GM12878 (cell line): Measurements from ENCODE around the gene RBMS3. TPM values are rescaled to one million over a fixed set of nuclear protein-coding genes. Genes with fewer than 3 reads are reported as not detected.

Source experiments
- ATAC-seq: fragments of 200-7000 bp; cut with Tn5 transposase; 3 replicates; pipeline ENCODE4 v1.9.1; 2020; ENCODE audit warnings: mild to moderate bottlenecking, moderate library complexity
- BruUV-seq: library from RNA; stranded (reverse); fragments of 400-500 nt; replicated peaks from 2 replicates; lab custom pipeline; 2021; lab: Mats Ljungman, UMichigan
- CTCF ChIA-PET: fragments of 300-600 bp; sonication (Branson Sonifier 250); formaldehyde crosslinking; extraction: SDS; loops from one replicate; lab custom pipeline; 2021; ENCODE audit warnings: inconsistent platforms; lab: Yijun Ruan, JAX
- POLR2A ChIA-PET: fragments of 350-600 bp; formaldehyde crosslinking; extraction: SDS; loops from one replicate; lab custom pipeline; 2021; ENCODE audit warnings: inconsistent platforms; lab: Charles Lee
- RAD21 ChIA-PET: fragments of 300-600 bp; sonication (Branson Sonifier 250); formaldehyde crosslinking; loops from one replicate; lab custom pipeline; 2023; ENCODE audit warnings: antibody characterized with exemption; ENCODE audit not compliant: unreplicated experiment; lab: Charles Lee
- SMC1A ChIA-PET: fragments of 300-600 bp; sonication (Branson Sonifier 250); formaldehyde crosslinking; loops from one replicate; lab custom pipeline; 2023; ENCODE audit not compliant: unreplicated experiment, uncharacterized antibody; lab: Charles Lee
- DNase-seq: peaks from one replicate; pipeline ENCODE4 v3.0.0-alpha.2; 2011; ENCODE audit warnings: low read depth, low spot score
- FAIRE-seq: peaks from 3 replicates; lab custom pipeline; 2011; peaks lifted over from hg19 to GRCh38; lab: Jason Lieb, UNC
- H2AFZ ChIP-seq: 2 replicates; pipeline ENCODE4 v1.6.0; 2011; ENCODE audit warnings: low read depth, low read length, control low read depth; ENCODE audit not compliant: control insufficient read depth
- H3K27ac ChIP-seq: 2 replicates; pipeline ENCODE4 v1.5.1; 2011; ENCODE audit warnings: control low read depth; ENCODE audit not compliant: control insufficient read depth, insufficient read depth
- H3K27me3 ChIP-seq, 2 experiments: replicated peaks in 1 of 2; 2 replicates each; pipeline versions ENCODE4 v1.6.0 to v1.6.1; 2011; ENCODE audit warnings: low read length in 1 of 2; ENCODE audit not compliant: control insufficient read depth in 2 of 2, insufficient read depth in 2 of 2
- H3K36me3 ChIP-seq, 2 experiments: 2 replicates each; pipeline ENCODE4 v1.5.1; 2011; ENCODE audit warnings: low read length in 1 of 2; ENCODE audit not compliant: control insufficient read depth in 2 of 2, insufficient read depth in 2 of 2
- H3K4me1 ChIP-seq: 2 replicates; pipeline ENCODE4 v1.6.1; 2011; ENCODE audit warnings: mild to moderate bottlenecking, low read length, moderate library complexity, mixed read lengths; ENCODE audit not compliant: control insufficient read depth, insufficient read depth
- H3K4me2 ChIP-seq: 2 replicates; pipeline ENCODE4 v1.6.0; 2011; ENCODE audit warnings: control low read depth; ENCODE audit not compliant: control insufficient read depth, insufficient read depth
- H3K4me3 ChIP-seq: fragments of 200-600 bp; sonication (generic); 2 replicates; pipeline ENCODE4 v1.5.1; 2016
- H3K79me2 ChIP-seq: 2 replicates; pipeline ENCODE4 v1.6.0; 2011; ENCODE audit warnings: low read length; ENCODE audit not compliant: control insufficient read depth, insufficient read depth
- H3K9ac ChIP-seq: 2 replicates; pipeline ENCODE4 v1.8.0; 2011; ENCODE audit warnings: low read length, control low read depth, mixed read lengths; ENCODE audit not compliant: control insufficient read depth, insufficient read depth
- H3K9me3 ChIP-seq: replicated peaks from 3 replicates; pipeline ENCODE4 v1.5.1; 2011; ENCODE audit warnings: mild to moderate bottlenecking, low read length; ENCODE audit not compliant: control insufficient read depth, insufficient read depth
- H4K20me1 ChIP-seq: 2 replicates; pipeline ENCODE4 v1.6.0; 2011; ENCODE audit not compliant: control insufficient read depth, insufficient read depth
- ATF3 ChIP-seq: IDR thresholded peaks from 2 replicates; pipeline ENCODE4 v1.6.1; 2011; ENCODE audit warnings: low read depth, mild to moderate bottlenecking, low read length, moderate library complexity, borderline replicate concordance; ENCODE audit errors: extremely low read depth
- CBX3 ChIP-seq: fragments of 200-600 bp; sonication (generic); IDR thresholded peaks from 2 replicates; pipeline ENCODE4 v1.6.1; 2016; ENCODE audit warnings: low read depth, borderline replicate concordance
- CEBPB ChIP-seq, 2 experiments: fragments of 150-350 bp in 1 of 2; IDR thresholded peaks; 2 replicates each; pipeline ENCODE4 v1.6.1; 2012 to 2014; ENCODE audit warnings: low read depth in 2 of 2, low read length in 2 of 2, borderline replicate concordance in 1 of 2, inconsistent platforms in 1 of 2
- CHD4 ChIP-seq: fragments of 200-600 bp; sonication (generic); IDR thresholded peaks from 2 replicates; pipeline ENCODE4 v1.6.1; 2016; ENCODE audit warnings: mild to moderate bottlenecking
- FOS ChIP-seq: IDR thresholded peaks from 3 replicates; pipeline ENCODE4 v1.6.1; 2011; ENCODE audit warnings: borderline replicate concordance; ENCODE audit not compliant: insufficient read length; ENCODE audit errors: extremely low read depth
- GABPA ChIP-seq: IDR thresholded peaks from 2 replicates; pipeline ENCODE4 v1.6.1; 2014; ENCODE audit warnings: antibody characterized with exemption, low read depth, mild to moderate bottlenecking, inconsistent platforms
- MXI1 ChIP-seq: fragments of 150-350 bp; IDR thresholded peaks from 2 replicates; pipeline ENCODE4 v1.6.1; 2011; ENCODE audit warnings: low read depth, mild to moderate bottlenecking, inconsistent platforms, low read length, improper control_type of control experiment
- RAD51 ChIP-seq: fragments of 450-650 bp; IDR thresholded peaks from 2 replicates; pipeline ENCODE4 v1.6.1; 2016; ENCODE audit warnings: moderate library complexity, mild to moderate bottlenecking, inconsistent platforms
- RUNX3 ChIP-seq: IDR thresholded peaks from 2 replicates; pipeline ENCODE4 v1.6.1; 2012; ENCODE audit warnings: low read length, inconsistent platforms
- TARDBP ChIP-seq: IDR thresholded peaks from 2 replicates; pipeline ENCODE4 v1.6.1; 2016; ENCODE audit warnings: borderline replicate concordance
- TCF12 ChIP-seq: IDR thresholded peaks from 2 replicates; pipeline ENCODE4 v1.6.1; 2011; ENCODE audit warnings: low read depth, mild to moderate bottlenecking, low read length
- TCF7 ChIP-seq: IDR thresholded peaks from 2 replicates; pipeline ENCODE4 v1.6.1; 2014; ENCODE audit warnings: antibody characterized with exemption, borderline replicate concordance
- WGBS: methylation state at CpG from one replicate; pipeline ENCODE4 v1.1.6; 2016; ENCODE audit warnings: low lambda C conversion rate; ENCODE audit not compliant: insufficient replicate concordance, insufficient coverage; ENCODE audit errors: missing lambda C conversion rate; 5-methylcytosine and 5-hydroxymethylcytosine counted together
- in situ Hi-C: fragments of 300-500 bp; cut with MboI; formaldehyde crosslinking; loops from 9 replicates; pipeline ENCODE4 v1.14.3; 2018; ENCODE audit warnings: mixed read lengths
- intact Hi-C: fragments of 100-400 bp; cut with micrococcal nuclease; formaldehyde crosslinking; loops from one replicate; pipeline ENCODE4 v1.14.2; 2022; ENCODE audit not compliant: unreplicated experiment
- polyA plus RNA-seq, 11 experiments: library from polyadenylated mRNA; depleted of rRNA in 4 of 11; unstranded in 6 of 11; stranded (reverse) in 5 of 11; fragments of >200 nt; fragmentation: Nextera tagmentation in 4 of 11; fragmentation: Illumina TruSeq in 1 of 11; extraction: Ambion mirVana in 4 of 11; extraction: Trizol in 1 of 11; gene quantifications; 1 replicate in 1 of 11; 2 replicates in 10 of 11; pipeline versions ENCODE4 v1.2.1 to v1.2.3, GENCODE V29; 2011 to 2016; ENCODE audit warnings: inconsistent platforms in 2 of 11, missing spikeins in 2 of 11, low read depth in 1 of 11
- total RNA-seq, 4 experiments: library from RNA; depleted of rRNA in 3 of 4; stranded (reverse); fragments of >200 nt in 3 of 4; fragmentation: Illumina TruSeq in 1 of 4; extraction: Trizol in 1 of 4; gene quantifications; 2 replicates each; pipeline versions ENCODE4 v1.2.1 to v1.2.3, GENCODE V29; 2013 to 2021

The RBMS3 gene
- total and polyA plus RNA-seq, 10 of the 15 experiments (the other 5 are each of a cell fraction or from before 2014, with no cell fraction given), result 0.79 to 4.7 (median 3.1) TPM

GRCh38 chr3:29412110-29412509 is 131.2 kb downstream of the RBMS3 start:
- FAIRE-seq (no peak), DNase-seq (peak; percentile 26), ATAC-seq (peak; percentile 51)
- Histone ChIP-seq H3K4me1 (peaks cover 6% of the 10 kb centered on the region), H3K36me3 (no peaks in the 10 kb centered on the region), H3K79me2 (no peaks in the 10 kb centered on the region), H3K4me2 (no peak overlapping the region), H3K4me3 (no peak overlapping the region), H2AFZ (no peak overlapping the region), H4K20me1 (no peaks in the 10 kb centered on the region), H3K27me3 (no peaks in the 10 kb centered on the region), H3K9ac (no peak overlapping the region), H3K27ac (no peak overlapping the region), H3K9me3 (no peaks in the 10 kb centered on the region)
- TF ChIP-seq TCF12, result 0 out of 2 replicates have a peak, but pooled peaks have one; percentile 24
- no peak for TF ChIP-seq TARDBP
- no peak for TF ChIP-seq GABPA
- no peak for TF ChIP-seq FOS
- no peak for TF ChIP-seq CBX3
- no peak for TF ChIP-seq MXI1
- no peak for TF ChIP-seq ATF3
- TF ChIP-seq CEBPB (IDR thresholded peaks at IDR 0.05; ENCODE audit: borderline replicate concordance in 1 of 2, low read depth in 2 of 2, low read length in 2 of 2), result no peak
- TF ChIP-seq RAD51, result no peak
- TF ChIP-seq TCF7, result no peak
- TF ChIP-seq RUNX3, result peak; percentile 76
- no peak for TF ChIP-seq CHD4
- in situ Hi-C loops (no loop called here), intact Hi-C loops (no loop called here)
- SMC1A ChIA-PET, result interaction anchor here (0.7 to 1.8 kb wide), 3 partner anchors 11 to 18 kb away, joined by 3 to 4 read pairs (median 3); no protein-coding TSS in a partner anchor
- 0% methylated on average over 1 of the region's 1 CpG for WGBS
- CTCF ChIA-PET, result interaction anchor here (1.0 to 1.1 kb wide), 3 partner anchors 10 to 130 kb away, joined by 3 read pairs; no protein-coding TSS in a partner anchor
- BruUV-seq, result no TSS peak
- RAD21 ChIA-PET, result interaction anchor here (0.9 kb wide), 1 partner anchor 14 kb away, joined by 3 read pairs; no protein-coding TSS in a partner anchor
- POLR2A ChIA-PET, result no interaction called here
